Tongue (tissue), 2 donors: Measurements from ENCODE around the gene RHOT1. TPM values are rescaled to one million over a fixed set of nuclear protein-coding genes. Genes with fewer than 3 reads are reported as not detected.
"Not testable (repeated sequence)": the region's sequence is repeated elsewhere in the genome, so short reads cannot be mapped to it uniquely, and the experiment has no call there.

Experiments used
- DNase-seq: peaks from one replicate; pipeline ENCODE4 v3.0.0-alpha.2; 2015
- total RNA-seq: library from RNA; depleted of rRNA; stranded (reverse); fragments of >200 nt; gene quantifications from one replicate; pipeline ENCODE4 v1.2.3, GENCODE V29; 2014

The RHOT1 gene
- total RNA-seq, 1 donor from 2014 or later = 65.8 TPM

- DNase-seq = no peak
Observed at GRCh38 chr17:32159586-32160438, 17.5 kb downstream of the RHOT1 start.

DNA sequence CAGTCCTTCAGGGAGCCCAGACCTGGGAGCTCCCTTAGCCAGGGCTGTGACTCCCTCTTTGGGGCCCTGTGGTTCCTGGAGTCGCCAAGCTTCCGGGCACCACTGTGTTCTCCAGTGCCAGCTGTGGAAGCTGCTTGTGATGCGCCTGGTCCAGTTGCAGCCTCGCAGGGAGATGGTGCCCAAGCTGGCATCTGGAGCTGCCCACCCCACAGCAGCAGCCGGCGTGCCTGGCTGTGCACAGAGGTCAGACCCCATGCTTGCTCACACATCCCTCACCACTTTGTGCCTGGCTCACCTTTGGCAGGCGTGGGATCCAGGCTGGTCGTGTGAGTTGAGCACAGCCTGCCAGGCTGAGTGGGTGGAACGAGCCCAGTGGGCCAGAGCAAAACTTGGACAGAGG is 18.2 kb downstream of the RHOT1 start:
- DNase-seq = no peak

- no peak for DNase-seq
Observed at GRCh38 chr17:32161029-32161428, 18.7 kb downstream of the RHOT1 start.

DNA sequence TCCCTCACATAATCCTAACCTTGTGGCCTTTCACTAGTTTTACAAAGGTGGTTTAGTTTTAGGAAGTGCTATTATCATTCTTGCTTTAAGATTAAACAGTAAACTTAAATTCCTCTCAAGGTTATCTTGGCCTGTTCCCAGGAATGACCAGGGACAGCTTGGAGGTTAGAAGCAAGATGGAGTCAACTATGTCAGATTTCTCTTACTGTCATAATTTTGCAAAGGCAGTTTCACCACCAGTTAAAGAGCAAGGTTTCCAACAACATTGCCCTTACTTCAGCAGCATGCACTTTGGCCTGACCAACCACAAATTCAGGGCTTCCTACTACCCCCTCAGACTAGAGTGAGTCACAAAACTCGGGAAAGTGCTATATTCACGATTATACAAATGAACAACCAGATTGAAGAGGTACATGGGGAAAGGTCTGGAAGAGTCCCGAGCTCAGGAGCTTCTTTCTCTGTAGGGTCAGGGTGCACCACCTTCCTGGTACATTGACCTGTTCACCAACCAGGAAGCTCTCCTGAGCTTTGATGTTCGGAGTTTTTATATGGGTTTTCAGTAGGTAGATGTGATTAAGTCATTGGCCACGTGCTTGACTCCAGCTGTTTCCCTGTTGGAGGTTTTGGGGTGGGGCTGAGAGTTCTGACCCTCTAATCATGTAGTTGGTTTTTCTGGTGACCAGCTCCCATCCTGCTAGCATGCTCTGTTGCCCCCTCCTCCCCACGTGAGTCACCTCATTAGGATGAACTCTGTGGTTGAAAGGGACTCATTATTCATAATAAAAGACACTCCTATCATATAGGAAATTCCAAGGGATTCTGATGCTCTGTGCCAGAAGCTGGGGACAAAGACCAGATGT is 19.4 kb downstream of the RHOT1 start:
- DNase-seq = no peak

GRCh38 chr17:32174889-32175288 is 32.6 kb downstream of the RHOT1 start:
- DNase-seq = no peak

DNA sequence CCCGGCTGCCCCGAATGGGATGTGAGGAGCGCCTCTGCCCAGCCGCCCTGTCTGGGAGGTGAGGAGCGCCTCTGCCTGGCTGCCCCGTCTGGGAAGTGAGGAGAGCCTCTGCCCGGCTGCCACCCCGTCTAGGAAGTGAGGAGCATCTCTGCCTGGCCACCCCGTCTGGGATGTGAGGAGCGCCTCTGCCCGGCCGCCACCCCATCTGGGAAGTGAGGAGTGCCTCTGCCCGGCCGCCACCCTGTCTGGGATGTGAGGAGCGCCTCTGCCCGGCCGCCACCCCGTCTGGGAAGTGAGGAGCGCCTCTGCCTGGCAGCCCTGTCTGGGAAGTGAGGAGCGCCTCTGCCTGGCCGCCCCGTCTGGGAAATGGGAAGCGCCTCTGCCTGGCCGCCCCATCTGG is 36.4 kb downstream of the RHOT1 start:
- DNase-seq = not testable (repeated sequence)

GRCh38 chr17:32179103-32179502 is 36.8 kb downstream of the RHOT1 start:
- DNase-seq = not testable (repeated sequence)

DNA sequence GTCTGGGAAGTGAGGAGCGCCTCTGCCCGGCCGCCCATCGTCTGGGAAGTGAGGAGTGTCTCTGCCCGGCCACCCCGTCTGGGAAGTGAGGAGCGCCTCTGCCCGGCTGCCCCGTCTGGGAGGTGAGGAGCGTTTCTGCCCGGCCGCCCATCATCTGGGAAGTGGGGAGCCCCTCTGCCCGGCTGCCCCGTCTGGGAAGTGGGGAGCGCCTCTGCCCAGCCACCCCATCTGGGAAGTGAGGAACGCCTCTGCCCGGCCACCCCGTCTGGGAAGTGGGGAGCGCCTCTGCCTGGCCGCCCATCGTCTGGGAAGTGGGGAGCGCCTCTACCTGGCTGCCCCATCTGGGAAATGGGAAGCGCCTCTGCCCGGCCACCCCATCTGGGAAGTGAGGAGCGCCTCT is 37.2 kb downstream of the RHOT1 start:
- not testable (repeated sequence) for DNase-seq

DNA sequence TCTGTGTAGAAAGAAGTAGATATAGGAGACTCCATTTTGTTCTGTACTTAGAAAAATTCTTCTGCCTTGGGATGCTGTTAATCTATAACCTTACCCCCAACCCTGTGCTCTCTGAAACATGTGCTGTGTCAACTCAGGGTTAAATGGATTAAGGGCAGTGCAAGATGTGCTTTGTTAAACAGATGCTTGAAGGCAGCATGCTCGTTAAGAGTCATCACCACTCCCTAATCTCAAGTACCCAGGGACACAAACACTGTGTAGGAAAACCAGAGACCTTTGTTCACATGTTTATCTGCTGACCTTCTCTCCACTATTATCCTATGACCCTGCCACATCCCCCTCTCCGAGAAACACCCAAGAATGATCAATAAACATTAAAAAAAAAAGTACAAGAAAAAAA is 38.0 kb downstream of the RHOT1 start:
- not testable (repeated sequence) for DNase-seq

DNA sequence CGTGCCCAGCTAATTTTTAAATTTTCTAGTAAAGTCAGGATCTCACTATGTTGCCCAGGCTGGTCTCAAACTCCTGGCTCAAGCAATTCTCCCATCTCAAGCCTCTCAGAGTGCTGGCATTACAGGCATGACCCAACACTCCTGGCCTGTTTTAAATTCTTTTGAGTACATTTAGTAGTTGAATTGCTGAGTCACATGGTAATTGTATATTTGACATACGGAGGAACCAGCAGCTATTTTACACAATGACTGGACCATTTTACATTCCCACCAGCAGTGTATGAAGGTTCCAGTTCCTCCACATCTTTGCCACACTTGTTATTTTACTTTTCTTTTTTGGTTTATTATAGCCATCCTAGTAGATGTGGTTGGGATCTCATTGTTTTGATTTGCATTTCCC is 43.6 kb downstream of the RHOT1 start:
- no peak for DNase-seq

- no peak for DNase-seq
Observed at GRCh38 chr17:32187271-32187670, 45.0 kb downstream of the RHOT1 start.

GRCh38 chr17:32189343-32189742 is 47.0 kb downstream of the RHOT1 start:
- no peak for DNase-seq

DNA sequence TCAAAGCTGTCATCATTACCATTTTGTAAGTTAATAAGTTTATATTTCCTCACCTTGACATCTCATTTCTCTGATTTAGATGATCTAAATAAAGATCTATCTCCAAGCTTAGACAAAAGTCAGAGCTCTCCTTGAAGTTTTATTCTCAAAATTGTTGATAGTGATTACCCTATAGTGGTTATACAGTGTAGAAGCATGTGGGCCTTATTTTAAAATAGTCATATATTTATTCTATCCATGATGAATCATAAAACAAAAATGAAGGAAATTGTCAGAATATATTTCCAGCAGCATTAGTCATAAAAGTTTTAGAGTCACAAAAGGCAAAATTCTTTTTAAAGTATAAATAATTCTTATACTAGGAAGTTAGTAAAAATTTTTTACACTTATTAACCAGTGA is 49.0 kb downstream of the RHOT1 start:
- DNase-seq = no peak

- no peak for DNase-seq
Observed at GRCh38 chr17:32192379-32192778, 50.1 kb downstream of the RHOT1 start.

- DNase-seq = no peak
Observed at GRCh38 chr17:32197987-32198386, 55.7 kb downstream of the RHOT1 start.

- DNase-seq = no peak
Observed at GRCh38 chr17:32206861-32207260, 64.6 kb downstream of the RHOT1 start.

DNA sequence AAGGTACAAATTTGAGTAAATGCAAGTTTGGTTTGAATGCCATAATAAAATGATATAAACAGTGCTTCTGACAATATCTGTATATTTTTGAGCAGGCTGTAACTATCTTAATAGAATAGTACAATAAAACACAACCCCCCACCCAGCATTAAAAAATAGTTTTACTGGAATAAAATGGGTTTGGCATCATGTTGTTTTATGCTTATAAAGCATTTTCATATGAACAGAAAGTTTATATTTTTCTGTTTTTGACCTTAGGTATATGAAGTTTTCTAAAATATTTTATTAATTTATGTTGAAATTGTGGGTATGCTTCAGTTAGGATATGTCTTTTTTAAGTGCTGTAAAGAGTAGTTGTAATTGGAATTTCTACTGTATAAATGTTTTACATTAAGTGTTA is 66.1 kb downstream of the RHOT1 start:
- no peak for DNase-seq

GRCh38 chr17:32209608-32210007 is 67.3 kb downstream of the RHOT1 start:
- no peak for DNase-seq

GRCh38 chr17:32211671-32212070 is 69.4 kb downstream of the RHOT1 start:
- DNase-seq = no peak

DNA sequence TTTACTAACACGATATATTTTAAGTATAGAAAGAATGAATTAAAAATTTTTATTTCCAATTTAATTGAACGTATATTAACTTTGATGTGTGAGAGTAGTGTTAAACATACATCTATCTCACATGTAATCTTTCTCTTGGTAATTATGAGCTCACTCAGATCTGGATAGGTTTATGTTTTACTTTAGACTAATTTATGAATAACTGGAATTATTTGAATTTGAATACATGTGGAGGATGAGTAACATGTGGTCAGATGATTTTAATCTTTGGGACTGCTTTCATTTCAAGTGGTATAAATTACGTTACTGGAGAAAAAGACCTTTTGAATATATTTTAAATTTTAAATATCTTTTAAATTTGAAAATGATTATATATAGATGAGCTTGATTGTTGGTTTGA is 73.4 kb downstream of the RHOT1 start:
- DNase-seq = no peak

GRCh38 chr17:32222621-32223020 is 80.3 kb downstream of the RHOT1 start:
- DNase-seq = no peak

- DNase-seq = no peak
Observed at GRCh38 chr17:32223703-32224102, 81.4 kb downstream of the RHOT1 start.

DNA sequence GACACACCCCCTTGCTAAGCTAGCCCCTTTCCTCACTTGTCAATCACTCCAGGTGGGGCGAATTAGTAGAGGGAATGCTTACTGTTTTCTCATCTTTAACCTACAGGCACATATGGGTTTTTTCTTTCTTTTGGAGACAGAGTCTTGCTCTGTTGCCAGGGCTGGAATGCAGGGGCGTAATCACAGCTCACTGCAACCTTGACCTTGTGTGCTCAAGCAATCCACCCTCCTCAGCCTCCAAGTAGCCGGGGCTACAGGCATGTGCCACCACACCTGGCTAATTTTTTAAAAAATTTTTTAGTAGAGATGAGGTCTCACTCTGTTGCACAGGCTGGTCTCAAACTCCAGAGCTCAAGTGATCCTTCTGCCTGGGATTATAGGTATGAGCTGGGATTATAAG is 84.6 kb downstream of the RHOT1 start:
- no peak for DNase-seq
